CD4-positive, alpha-beta T cell treated with Interleukin-12 subunit alpha and Interleukin-12 subunit beta, for 1 hour (primary cell): ENCODE data around the gene ULBP1.
"Not testable (repeated sequence)": the region's sequence is repeated elsewhere in the genome, so short reads cannot be mapped to it uniquely, and the experiment has no call there.

Experiments
- DNase-seq: peaks from one replicate; pipeline ENCODE4 v3.0.0-alpha.2; 2020

The ULBP1 gene

GRCh38 chr6:149954328-149954983 lies 9.3 kb upstream of the ULBP1 start:
- DNase-seq: not testable (repeated sequence)

GRCh38 chr6:149954984-149955653 lies 8.6 kb upstream of the ULBP1 start:
- not testable (repeated sequence) for DNase-seq

GRCh38 chr6:149955654-149956317 lies 8.0 kb upstream of the ULBP1 start:
- DNase-seq: not testable (repeated sequence)

GRCh38 chr6:149958124-149958523 lies 5.6 kb upstream of the ULBP1 start:
- not testable (repeated sequence) for DNase-seq

GRCh38 chr6:149959806-149960205 lies 3.9 kb upstream of the ULBP1 start:
- not testable (repeated sequence) for DNase-seq

GRCh38 chr6:149960488-149960887 lies 3.3 kb upstream of the ULBP1 start:
- no peak for DNase-seq

- DNase-seq: peak; percentile 49
Measured at GRCh38 chr6:149961728-149962425, 1.9 kb upstream of the ULBP1 start.

GRCh38 chr6:149962461-149963211 lies 1.1 kb upstream of the ULBP1 start:
- no peak for DNase-seq

GRCh38 chr6:149963212-149963461 lies 606 bp upstream of the ULBP1 start:
- DNase-seq: peak; percentile 54

GRCh38 chr6:149964308-149965193 lies 808 bp downstream of the ULBP1 start:
- peak; percentile 31 for DNase-seq

GRCh38 chr6:149965194-149966020 lies 1.7 kb downstream of the ULBP1 start:
- DNase-seq: peak; percentile 39

- not testable (repeated sequence) for DNase-seq
Measured at GRCh38 chr6:149966319-149966718, 2.6 kb downstream of the ULBP1 start.

GRCh38 chr6:149967591-149967990 lies 3.8 kb downstream of the ULBP1 start:
- no peak for DNase-seq

GRCh38 chr6:149967999-149968398 lies 4.3 kb downstream of the ULBP1 start:
- not testable (repeated sequence) for DNase-seq

GRCh38 chr6:149968909-149969308 lies 5.2 kb downstream of the ULBP1 start:
- DNase-seq: not testable (repeated sequence)

GRCh38 chr6:149969635-149970034 lies 5.9 kb downstream of the ULBP1 start:
- DNase-seq: no peak

- DNase-seq: not testable (repeated sequence)
Measured at GRCh38 chr6:149974394-149974793, 10.7 kb downstream of the ULBP1 start.

GRCh38 chr6:149974825-149975224 lies 11.1 kb downstream of the ULBP1 start:
- no peak for DNase-seq

- DNase-seq: no peak
Measured at GRCh38 chr6:149975400-149975799, 11.7 kb downstream of the ULBP1 start.

- no peak for DNase-seq
Measured at GRCh38 chr6:149977221-149977620, 13.5 kb downstream of the ULBP1 start.

- no peak for DNase-seq
Measured at GRCh38 chr6:149978610-149979009, 14.9 kb downstream of the ULBP1 start.
